Uterus (tissue), 4 donors: ENCODE measurements around the gene CHCHD5. TPM values are rescaled to one million over a fixed set of nuclear protein-coding genes. Genes with fewer than 3 reads are reported as not detected.
A peak's percentile ranks its signal among the peaks of the same experiment; 100 is the strongest.
"Not testable (repeated sequence)": the region's sequence is repeated elsewhere in the genome, so short reads cannot be mapped to it uniquely, and the experiment has no call there.

Experiments
- DNase-seq, 2 donors: peaks; one replicate each; pipeline ENCODE4 v3.0.0-alpha.2; 2019 to 2020
- H3K27ac ChIP-seq, 2 donors: fragments of 200-600 bp; sonication (generic); 1 replicate in 1 of 2; 2 replicates in 1 of 2; pipeline ENCODE4 v1.5.1; 2016 to 2018
- H3K27me3 ChIP-seq, 2 donors: fragments of 200-600 bp; sonication (generic); one replicate each; pipeline ENCODE4 v1.5.1; 2018 to 2019; ENCODE audit warnings: control low read depth in 1 of 2
- H3K36me3 ChIP-seq, 2 donors: fragments of 200-600 bp; sonication (generic); one replicate each; pipeline ENCODE4 v1.5.1; 2019; ENCODE audit warnings: control low read depth in 1 of 2
- H3K4me1 ChIP-seq, 2 donors: fragments of 200-600 bp; sonication (generic); one replicate each; pipeline ENCODE4 v1.5.1; 2018 to 2019; ENCODE audit warnings: control low read depth in 1 of 2
- H3K4me3 ChIP-seq, 2 donors: fragments of 200-600 bp; sonication (generic); 1 replicate in 1 of 2; 2 replicates in 1 of 2; pipeline ENCODE4 v1.5.1; 2018 to 2019; ENCODE audit warnings: mild to moderate bottlenecking in 1 of 2
- H3K9me3 ChIP-seq, 2 donors: fragments of 200-600 bp; sonication (generic); one replicate each; pipeline ENCODE4 v1.5.1; 2019; ENCODE audit warnings: control low read depth in 1 of 2
- POLR2A ChIP-seq, 2 donors: fragments of 450-650 bp; IDR thresholded peaks; one replicate each; pipeline ENCODE4 v1.6.1; 2016; ENCODE audit warnings: antibody characterized with exemption in 2 of 2, mild to moderate bottlenecking in 1 of 2, moderate library complexity in 1 of 2
- intact Hi-C: fragments of 100-400 bp; cut with DNase I; formaldehyde crosslinking; loops from one replicate; pipeline ENCODE4 v1.15.1; 2023; ENCODE audit warnings: low total_unique reads
- total RNA-seq, 4 donors: library from RNA; depleted of rRNA in 3 of 4; stranded (reverse); fragments of >200 nt in 3 of 4; gene quantifications; one replicate each; pipeline versions ENCODE4 v1.1.0 to v1.2.4, GENCODE V29; 2014 to 2023
- TF ChIP-seq, protein P1 (sequence below), 4 experiments: fragments of 200-600 bp in 2 of 4; fragments of 450-650 bp in 2 of 4; sonication (generic) in 2 of 4; IDR thresholded peaks; one replicate each; pipeline ENCODE4 v1.5.1; 2016 to 2019; ENCODE audit warnings: antibody characterized with exemption in 4 of 4, mild to moderate bottlenecking in 2 of 4, moderate library complexity in 1 of 4
- donor health status: DM: yes; HTN: yes; CAD: no.

CHCHD5 gene, protein sequence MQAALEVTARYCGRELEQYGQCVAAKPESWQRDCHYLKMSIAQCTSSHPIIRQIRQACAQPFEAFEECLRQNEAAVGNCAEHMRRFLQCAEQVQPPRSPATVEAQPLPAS
- total RNA-seq: 10 to 100 TPM in 1 of 4 donors, 1 to 10 TPM in 2, not detected in 1; 6.5 to 22.6 (median 8.4) TPM

DNA sequence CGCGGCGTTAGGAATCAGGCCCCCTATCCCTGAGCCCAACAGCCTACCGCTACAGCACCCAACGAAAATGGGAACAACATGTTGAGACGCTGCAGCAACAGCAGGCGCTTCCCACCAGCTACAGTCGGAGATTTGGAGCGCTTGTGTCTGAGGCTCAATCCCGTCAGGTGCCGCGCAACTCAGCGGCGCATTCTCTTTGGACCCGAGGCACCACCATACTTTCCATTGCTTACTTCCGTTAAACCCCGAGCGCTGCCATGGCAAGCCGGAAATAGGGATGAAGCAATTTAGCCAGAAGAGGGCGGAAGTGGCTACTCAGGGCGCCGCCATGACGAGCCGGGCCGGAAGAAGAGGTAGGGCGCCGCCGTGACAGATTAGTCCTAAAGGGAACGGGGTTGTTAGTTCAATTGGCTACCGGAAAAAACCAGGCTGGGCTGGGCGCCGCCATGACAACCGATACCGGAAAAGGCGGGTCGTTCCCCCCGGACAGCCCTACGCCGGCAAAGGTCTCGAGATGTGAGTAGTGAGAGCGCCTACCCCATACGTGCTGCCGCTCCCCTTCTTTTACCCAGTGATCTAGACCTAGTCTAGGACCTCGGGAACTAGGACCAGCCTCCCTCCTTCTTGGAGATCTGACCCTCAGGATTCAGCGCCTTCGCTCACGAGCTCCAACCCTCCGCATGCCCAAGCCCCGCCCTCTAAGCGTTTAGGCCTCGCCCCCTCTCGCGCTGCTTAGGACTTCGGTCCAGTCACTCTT is at the start of gene CHCHD5:
Gene CHCHD5, plus strand, starts transcription at position 476 of the 757 bp plus-strand sequence. Its CDS starts 39 bp downstream, at position 515.
- H3K4me3 ChIP-seq: peak within 1 kb of the TSS; percentile 58 to 63
- no peaks in the 10 kb centered on the region for H3K9me3 ChIP-seq
- intact Hi-C loops: loop anchor here (10.0 kb wide), 1 partner anchor 100 kb away; the partner anchor contains the start of gene TTL
- H3K36me3 ChIP-seq: no peaks in the 10 kb centered on the region
- TF ChIP-seq POLR2A (IDR thresholded peaks at IDR 0.05): peak in 1 of 2 donors; percentile 35
- TF ChIP-seq, protein P1, sequence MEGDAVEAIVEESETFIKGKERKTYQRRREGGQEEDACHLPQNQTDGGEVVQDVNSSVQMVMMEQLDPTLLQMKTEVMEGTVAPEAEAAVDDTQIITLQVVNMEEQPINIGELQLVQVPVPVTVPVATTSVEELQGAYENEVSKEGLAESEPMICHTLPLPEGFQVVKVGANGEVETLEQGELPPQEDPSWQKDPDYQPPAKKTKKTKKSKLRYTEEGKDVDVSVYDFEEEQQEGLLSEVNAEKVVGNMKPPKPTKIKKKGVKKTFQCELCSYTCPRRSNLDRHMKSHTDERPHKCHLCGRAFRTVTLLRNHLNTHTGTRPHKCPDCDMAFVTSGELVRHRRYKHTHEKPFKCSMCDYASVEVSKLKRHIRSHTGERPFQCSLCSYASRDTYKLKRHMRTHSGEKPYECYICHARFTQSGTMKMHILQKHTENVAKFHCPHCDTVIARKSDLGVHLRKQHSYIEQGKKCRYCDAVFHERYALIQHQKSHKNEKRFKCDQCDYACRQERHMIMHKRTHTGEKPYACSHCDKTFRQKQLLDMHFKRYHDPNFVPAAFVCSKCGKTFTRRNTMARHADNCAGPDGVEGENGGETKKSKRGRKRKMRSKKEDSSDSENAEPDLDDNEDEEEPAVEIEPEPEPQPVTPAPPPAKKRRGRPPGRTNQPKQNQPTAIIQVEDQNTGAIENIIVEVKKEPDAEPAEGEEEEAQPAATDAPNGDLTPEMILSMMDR (IDR thresholded peaks at IDR 0.05): peak; percentile 18 to 37 (median 26)
- peak within 1 kb of the TSS; percentile 89 to 94 for H3K27ac ChIP-seq
- H3K4me1 ChIP-seq: peaks cover 5 to 7% of the 10 kb centered on the region in 2 donors
- peak; percentile 95 to 96 for DNase-seq
- no peaks in the 10 kb centered on the region for H3K27me3 ChIP-seq

DNA sequence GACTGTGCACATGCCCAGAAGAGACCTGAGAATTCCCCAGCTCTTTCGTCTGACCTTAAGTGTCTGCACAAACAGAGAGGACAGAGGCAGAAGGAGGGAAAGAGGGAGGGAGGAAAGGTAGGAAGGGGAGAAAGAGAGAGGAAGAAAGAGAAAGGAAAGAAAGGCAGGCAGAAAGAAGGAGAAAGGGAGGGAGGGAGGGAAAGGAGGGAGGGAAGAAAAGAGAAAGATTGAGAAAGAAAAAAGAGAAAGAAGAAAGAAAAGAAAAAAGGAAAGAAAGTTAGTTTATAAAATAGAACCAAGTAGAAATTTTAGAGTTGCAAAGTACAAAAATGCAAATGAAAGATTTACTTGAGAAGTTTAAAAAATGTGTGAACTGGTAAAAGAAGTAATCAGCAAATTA is 49.6 kb upstream of the CHCHD5 start:
- DNase-seq: no peak
- no peak overlapping the region for H3K4me3 ChIP-seq
- no peaks in the 10 kb centered on the region for H3K9me3 ChIP-seq
- intact Hi-C loops: no loop called here
- H3K36me3 ChIP-seq: no peaks in the 10 kb centered on the region
- no peak overlapping the region for H3K27ac ChIP-seq
- no peaks in the 10 kb centered on the region for H3K27me3 ChIP-seq
- TF ChIP-seq, protein P1 (IDR thresholded peaks at IDR 0.05): no peak
- TF ChIP-seq POLR2A (IDR thresholded peaks at IDR 0.05): no peak
- no peaks in the 10 kb centered on the region for H3K4me1 ChIP-seq

DNA sequence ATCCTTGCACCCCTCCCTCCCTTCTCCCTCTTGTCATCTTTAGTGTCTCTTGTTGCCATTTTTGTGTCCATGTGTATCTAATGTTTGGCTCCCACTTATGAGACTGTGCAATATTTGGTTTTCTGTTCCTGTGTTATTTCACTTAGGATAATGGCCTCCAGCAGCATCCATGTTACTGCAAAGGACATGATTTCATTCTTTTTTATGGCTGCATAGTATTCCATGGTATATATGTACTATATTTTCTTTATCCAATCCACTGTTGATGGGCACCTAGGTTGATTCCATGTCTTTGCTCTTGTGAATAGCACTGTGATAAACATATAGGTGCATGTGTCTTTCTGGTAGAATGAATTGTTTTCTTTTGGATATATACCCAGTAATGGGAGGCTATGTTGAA is 47.7 kb upstream of the CHCHD5 start:
- H3K4me3 ChIP-seq, H3K27me3 ChIP-seq, H3K27ac ChIP-seq, H3K9me3 ChIP-seq, H3K36me3 ChIP-seq, H3K4me1 ChIP-seq, DNase-seq, intact Hi-C loops: not testable (repeated sequence)

DNA sequence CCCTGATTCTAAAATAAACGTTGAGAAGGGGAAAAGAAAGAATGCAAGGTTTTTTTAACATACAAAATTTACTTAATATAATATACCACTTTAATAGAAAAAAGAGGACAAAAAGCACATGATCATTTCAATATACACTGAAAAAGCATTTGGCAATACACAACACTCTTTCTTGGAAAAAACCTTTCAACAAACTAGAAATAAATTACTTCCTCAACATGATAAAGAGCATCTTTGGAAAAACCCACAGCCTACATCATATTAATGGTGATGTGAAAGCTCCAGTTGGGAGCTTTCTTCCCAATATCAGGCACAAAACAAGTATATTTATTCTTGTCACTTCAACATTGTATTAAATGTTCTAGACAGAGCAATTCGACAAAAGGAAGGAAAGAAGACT is 45.1 kb upstream of the CHCHD5 start:
- no peak overlapping the region for H3K4me3 ChIP-seq
- H3K27ac ChIP-seq: no peak overlapping the region
- intact Hi-C loops: no loop called here
- peaks cover 0 to 10% of the 10 kb centered on the region in 2 donors for H3K4me1 ChIP-seq
- DNase-seq: no peak
- no peaks in the 10 kb centered on the region for H3K36me3 ChIP-seq
- no peaks in the 10 kb centered on the region for H3K27me3 ChIP-seq
- H3K9me3 ChIP-seq: no peaks in the 10 kb centered on the region
- no peak for TF ChIP-seq POLR2A (IDR thresholded peaks at IDR 0.05)
- TF ChIP-seq, protein P1 (IDR thresholded peaks at IDR 0.05): no peak

DNA sequence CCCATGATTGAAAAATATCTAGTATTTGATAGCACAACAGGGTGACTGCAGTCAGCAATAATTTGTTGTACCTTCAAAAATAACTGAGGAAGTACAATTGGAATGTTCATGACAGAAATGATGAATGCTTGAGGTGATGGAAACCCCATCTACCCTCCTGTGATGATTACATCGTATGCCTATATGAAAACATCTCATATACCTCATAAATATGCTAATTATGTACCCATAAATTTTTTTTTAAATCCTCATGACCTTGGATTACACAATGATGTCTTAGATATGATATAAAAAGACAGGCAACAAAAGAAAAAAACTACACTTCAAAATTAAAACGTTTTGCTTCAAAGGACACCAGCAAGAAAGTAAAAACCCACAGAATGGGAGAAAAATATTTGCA is 43.5 kb upstream of the CHCHD5 start:
- no peak overlapping the region for H3K27ac ChIP-seq

More for the DNA sequence above, 43.5 kb upstream of the CHCHD5 start:
- H3K27me3 ChIP-seq: no peaks in the 10 kb centered on the region
- no peaks in the 10 kb centered on the region for H3K36me3 ChIP-seq
- H3K4me3 ChIP-seq: no peak overlapping the region
- intact Hi-C loops: no loop called here
- H3K4me1 ChIP-seq: peaks cover 0 to 10% of the 10 kb centered on the region in 2 donors
- TF ChIP-seq POLR2A (IDR thresholded peaks at IDR 0.05): no peak
- TF ChIP-seq, protein P1 (IDR thresholded peaks at IDR 0.05): no peak
- H3K9me3 ChIP-seq: no peaks in the 10 kb centered on the region
- no peak for DNase-seq
